Measurements from ENCODE around the gene TAF4. TPM values are rescaled to one million over a fixed set of nuclear protein-coding genes. Genes with fewer than 3 reads are reported as not detected.

Gene TAF4
- total RNA-seq, 4 donors from 2014 or later, result 8.0 to 24.9 (median 13.9) TPM

DNA sequence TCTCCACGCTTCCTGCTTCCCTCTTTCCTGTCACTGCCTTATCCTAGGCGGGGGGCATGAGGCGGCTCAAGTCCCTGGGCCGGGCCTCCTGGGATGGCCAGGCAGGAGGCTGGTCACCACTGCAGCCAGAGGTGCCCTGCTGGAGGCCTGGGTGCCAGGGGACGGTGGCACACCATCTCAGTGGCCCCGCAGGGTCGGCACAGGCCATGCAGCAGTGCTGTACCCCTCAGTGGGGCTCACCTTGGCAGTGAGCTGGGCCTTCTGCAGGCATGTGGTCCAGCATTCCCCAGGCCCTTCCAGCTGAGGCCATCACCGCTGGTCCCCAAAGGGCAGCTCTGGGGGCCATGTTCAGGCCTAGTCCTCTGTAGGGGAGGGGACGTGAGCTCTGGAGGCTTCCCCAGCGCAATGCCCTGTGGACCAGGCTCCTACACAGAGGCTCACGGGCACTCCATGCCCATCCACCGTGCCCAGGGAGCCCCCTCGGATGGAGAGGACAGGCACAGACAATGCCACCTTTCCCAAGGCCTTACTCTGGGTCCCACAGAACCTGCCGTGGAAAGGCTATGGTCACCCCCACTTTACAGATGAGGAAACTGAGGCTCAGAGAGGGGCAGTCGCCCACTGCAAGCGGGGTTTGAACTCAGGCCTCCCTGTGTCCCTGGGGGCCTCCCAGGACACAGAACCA, 123.8 kb downstream of the TAF4 start:
- no peaks in the 10 kb centered on the region for H3K9me3 ChIP-seq
- no peak overlapping the region for H3K4me3 ChIP-seq
- no peaks in the 10 kb centered on the region for H3K36me3 ChIP-seq
- H3K27ac ChIP-seq, result no peak overlapping the region
- DNase-seq (peak in 1 of 2 donors; percentile 2), ATAC-seq (no peak)
- H3K4me1 ChIP-seq, result no peaks in the 10 kb centered on the region
- no peaks in the 10 kb centered on the region for H3K27me3 ChIP-seq
- intact Hi-C loops (cut with DNase I; ENCODE audit: low total_unique reads), result no loop called here
- in situ Hi-C loops (cut with MboI; ENCODE audit: low sequenced_read_pairs in 4 of 4), result no loop called here
- TF ChIP-seq, protein P1, sequence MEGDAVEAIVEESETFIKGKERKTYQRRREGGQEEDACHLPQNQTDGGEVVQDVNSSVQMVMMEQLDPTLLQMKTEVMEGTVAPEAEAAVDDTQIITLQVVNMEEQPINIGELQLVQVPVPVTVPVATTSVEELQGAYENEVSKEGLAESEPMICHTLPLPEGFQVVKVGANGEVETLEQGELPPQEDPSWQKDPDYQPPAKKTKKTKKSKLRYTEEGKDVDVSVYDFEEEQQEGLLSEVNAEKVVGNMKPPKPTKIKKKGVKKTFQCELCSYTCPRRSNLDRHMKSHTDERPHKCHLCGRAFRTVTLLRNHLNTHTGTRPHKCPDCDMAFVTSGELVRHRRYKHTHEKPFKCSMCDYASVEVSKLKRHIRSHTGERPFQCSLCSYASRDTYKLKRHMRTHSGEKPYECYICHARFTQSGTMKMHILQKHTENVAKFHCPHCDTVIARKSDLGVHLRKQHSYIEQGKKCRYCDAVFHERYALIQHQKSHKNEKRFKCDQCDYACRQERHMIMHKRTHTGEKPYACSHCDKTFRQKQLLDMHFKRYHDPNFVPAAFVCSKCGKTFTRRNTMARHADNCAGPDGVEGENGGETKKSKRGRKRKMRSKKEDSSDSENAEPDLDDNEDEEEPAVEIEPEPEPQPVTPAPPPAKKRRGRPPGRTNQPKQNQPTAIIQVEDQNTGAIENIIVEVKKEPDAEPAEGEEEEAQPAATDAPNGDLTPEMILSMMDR (IDR thresholded peaks at IDR 0.05 in 4 of 5, conservative IDR thresholded peaks at IDR 0.05 in 1 of 5), result no peak
- TF ChIP-seq POLR2A (IDR thresholded peaks at IDR 0.05), result no peak

- Histone ChIP-seq H3K27ac (no peak overlapping the region), H3K27me3 (no peaks in the 10 kb centered on the region), H3K4me1 (no peaks in the 10 kb centered on the region), H3K36me3 (no peaks in the 10 kb centered on the region), H3K9me3 (no peaks in the 10 kb centered on the region), H3K4me3 (no peak overlapping the region)
- no peak for TF ChIP-seq POLR2A (IDR thresholded peaks at IDR 0.05)
- TF ChIP-seq, protein P1 (IDR thresholded peaks at IDR 0.05 in 4 of 5, conservative IDR thresholded peaks at IDR 0.05 in 1 of 5), result no peak
- no peak for ATAC-seq
- intact Hi-C loops (cut with DNase I; ENCODE audit: low total_unique reads) (no loop called here), in situ Hi-C loops (cut with MboI; ENCODE audit: low sequenced_read_pairs in 4 of 4) (no loop called here)
- DNase-seq, result peak in 1 of 2 donors; percentile 7
Observed at GRCh38 chr20:61940976-61941720, 124.5 kb downstream of the TAF4 start.

DNA sequence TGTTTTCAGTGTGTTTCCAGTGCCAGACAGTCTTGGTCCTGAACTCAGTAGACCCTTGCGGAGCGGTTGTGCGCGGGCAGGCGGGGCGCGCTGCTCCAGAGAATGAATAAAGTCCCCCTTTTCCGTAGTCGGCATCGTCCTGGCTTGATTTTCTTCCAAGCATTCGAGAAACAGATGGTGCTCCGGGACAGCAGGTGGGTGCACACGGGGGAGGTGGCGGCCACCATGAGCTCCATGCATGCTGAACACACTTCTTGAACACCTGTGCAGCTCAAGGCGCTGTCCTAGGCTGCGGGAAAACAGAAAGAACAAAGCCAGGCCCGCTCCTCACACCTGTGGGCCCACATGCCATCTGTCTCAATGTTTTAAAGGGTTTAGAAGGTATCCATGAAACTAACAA, 125.2 kb downstream of the TAF4 start:
- Histone ChIP-seq H3K9me3 (no peaks in the 10 kb centered on the region), H3K27me3 (no peaks in the 10 kb centered on the region), H3K4me3 (no peak overlapping the region), H3K27ac (no peak overlapping the region), H3K4me1 (no peaks in the 10 kb centered on the region), H3K36me3 (no peaks in the 10 kb centered on the region)
- ATAC-seq, result no peak
- DNase-seq, result peak in 1 of 2 donors; percentile 3
- TF ChIP-seq, protein P1 (IDR thresholded peaks at IDR 0.05 in 4 of 5, conservative IDR thresholded peaks at IDR 0.05 in 1 of 5), result no peak
- TF ChIP-seq POLR2A (IDR thresholded peaks at IDR 0.05), result no peak
- in situ Hi-C loops (cut with MboI; ENCODE audit: low sequenced_read_pairs in 4 of 4), result no loop called here
- intact Hi-C loops (cut with DNase I; ENCODE audit: low total_unique reads), result no loop called here

GRCh38 chr20:61939691-61940360, 125.9 kb downstream of the TAF4 start:
- no peak for TF ChIP-seq POLR2A (IDR thresholded peaks at IDR 0.05)
- TF ChIP-seq, protein P1 (IDR thresholded peaks at IDR 0.05 in 4 of 5, conservative IDR thresholded peaks at IDR 0.05 in 1 of 5), result no peak
- Histone ChIP-seq H3K27me3 (no peaks in the 10 kb centered on the region), H3K4me1 (no peaks in the 10 kb centered on the region), H3K9me3 (no peaks in the 10 kb centered on the region), H3K36me3 (no peaks in the 10 kb centered on the region), H3K4me3 (no peak overlapping the region), H3K27ac (no peak overlapping the region)
- in situ Hi-C loops (cut with MboI; ENCODE audit: low sequenced_read_pairs in 4 of 4) (no loop called here), intact Hi-C loops (cut with DNase I; ENCODE audit: low total_unique reads) (no loop called here)
- DNase-seq (peak in 1 of 2 donors; percentile 1), ATAC-seq (no peak)

Data from gastrocnemius medialis (tissue), 4 donors.